Myocyte (in vitro differentiated cells): Measurements from ENCODE around the gene BLNK. TPM values are rescaled to one million over a fixed set of nuclear protein-coding genes. Genes with fewer than 3 reads are reported as not detected.
"Not testable (repeated sequence)": the region's sequence is repeated elsewhere in the genome, so short reads cannot be mapped to it uniquely, and the experiment has no call there.

ENCODE experiments used
- DNase-seq: peaks from one replicate; pipeline ENCODE4 v3.0.0-alpha.2; 2012; ENCODE audit warnings: low read depth
- total RNA-seq: library from RNA; depleted of rRNA; stranded (reverse); fragments of >200 nt; gene quantifications from 2 replicates; pipeline ENCODE4 v1.2.3, GENCODE V29; 2014

BLNK gene
- total RNA-seq, 1 donor from 2014 or later: 0.13 TPM

DNA sequence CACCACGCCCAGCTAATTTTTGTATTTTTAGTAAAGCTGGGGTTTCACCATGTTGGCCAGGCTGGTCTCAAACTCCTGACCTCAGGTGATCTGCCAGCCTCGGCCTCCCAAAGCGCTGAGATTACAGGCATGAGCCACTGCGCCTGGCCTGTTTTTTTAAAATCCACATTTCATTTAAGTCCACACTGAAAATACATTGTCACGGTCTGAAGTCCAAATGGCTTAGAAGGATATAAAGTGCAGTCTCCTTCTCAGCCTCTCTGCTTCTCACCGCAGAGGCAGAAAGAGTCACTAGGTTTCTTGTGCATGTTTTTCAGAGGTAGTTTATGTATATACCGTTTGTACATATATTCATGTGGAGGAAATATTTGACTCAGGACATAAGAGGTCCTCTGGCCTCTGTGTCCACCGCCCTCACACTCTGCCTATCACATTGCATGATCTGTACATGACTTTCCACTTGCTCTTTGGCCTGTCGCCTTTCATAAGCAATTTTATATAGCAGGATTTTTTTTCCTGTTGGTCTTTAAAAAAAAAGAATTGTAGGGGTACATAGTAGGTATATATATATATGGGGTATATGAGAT, 42.9 kb downstream of the BLNK start:
- no peak for DNase-seq

DNA sequence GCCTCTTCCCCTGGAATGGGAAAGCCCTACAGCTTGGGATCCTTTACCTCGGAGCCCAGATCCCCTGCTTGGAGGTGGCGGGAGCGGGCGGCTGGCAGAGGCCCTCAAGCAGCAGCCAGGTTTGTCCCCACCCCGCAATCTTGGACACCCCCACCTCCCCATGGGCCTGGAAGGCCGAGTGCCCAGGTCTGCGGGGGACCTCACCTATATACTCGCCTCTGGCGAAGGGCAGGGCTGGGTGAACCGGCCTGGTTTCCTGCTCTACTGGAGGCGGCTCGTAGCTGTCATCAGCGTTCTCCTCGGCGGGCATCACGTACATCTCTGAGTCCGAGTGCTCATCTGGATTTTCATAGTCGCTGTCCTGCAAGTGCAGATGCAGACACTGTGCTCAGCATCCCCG, 44.2 kb downstream of the BLNK start:
- no peak for DNase-seq

DNA sequence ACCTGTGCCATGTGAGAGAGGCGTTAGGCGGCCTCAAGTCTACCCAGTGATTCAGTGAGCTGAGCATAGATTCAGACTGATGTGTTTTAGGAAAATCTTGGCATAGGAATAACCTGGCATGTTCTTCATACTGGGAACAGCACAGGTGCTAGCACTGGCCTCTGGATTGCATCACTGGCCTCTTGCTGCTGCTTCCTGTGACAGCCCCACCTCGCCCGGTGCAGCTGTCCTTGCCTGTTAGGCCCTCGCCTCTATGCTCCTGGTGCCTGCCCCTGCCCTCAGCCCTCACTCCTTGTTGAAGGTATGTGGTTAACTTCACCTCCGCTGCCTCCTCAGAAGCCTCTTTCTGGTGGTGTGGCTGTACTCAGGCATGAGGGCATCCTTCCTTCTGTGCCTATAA, 46.2 kb downstream of the BLNK start:
- peak; percentile 27 for DNase-seq

DNA sequence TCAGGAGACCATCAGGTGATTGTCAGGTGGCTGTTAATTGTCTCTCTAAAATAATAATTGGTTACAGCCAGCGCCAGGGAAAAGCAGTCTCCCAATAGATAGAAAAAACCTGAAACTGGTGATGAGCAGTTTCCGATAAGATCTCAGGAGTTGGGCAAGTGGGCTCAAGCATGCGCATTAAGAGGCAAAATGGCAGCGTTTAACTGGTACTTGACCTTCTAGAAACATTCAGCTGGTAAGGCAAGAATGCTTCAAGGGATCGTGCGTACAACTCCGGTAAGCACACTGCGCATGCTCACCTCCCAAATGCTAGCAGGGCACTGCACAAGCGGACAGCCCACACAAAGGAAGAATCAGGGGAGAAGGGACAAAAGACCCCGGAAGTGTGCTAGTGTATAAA, 48.5 kb downstream of the BLNK start:
- no peak for DNase-seq

DNA sequence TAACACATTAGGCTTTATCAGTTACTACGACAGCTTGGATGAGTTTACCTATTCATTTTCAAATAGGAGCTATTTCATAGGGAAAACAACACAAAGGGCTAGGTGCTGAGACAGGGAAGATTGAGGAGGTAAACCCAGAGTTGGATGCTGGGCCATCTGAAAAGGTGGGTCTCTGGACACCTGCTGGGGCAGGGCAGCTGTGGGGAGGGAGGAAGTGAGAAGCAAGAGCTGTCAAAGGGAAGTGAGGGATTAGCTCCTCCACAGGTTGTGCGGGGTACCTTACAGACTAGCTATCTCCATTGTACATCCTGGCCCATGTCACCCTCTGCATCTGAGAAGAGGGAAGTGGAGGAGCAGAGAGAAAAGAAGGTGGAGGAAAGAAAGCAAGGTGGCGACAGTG, 48.9 kb downstream of the BLNK start:
- DNase-seq: no peak

DNA sequence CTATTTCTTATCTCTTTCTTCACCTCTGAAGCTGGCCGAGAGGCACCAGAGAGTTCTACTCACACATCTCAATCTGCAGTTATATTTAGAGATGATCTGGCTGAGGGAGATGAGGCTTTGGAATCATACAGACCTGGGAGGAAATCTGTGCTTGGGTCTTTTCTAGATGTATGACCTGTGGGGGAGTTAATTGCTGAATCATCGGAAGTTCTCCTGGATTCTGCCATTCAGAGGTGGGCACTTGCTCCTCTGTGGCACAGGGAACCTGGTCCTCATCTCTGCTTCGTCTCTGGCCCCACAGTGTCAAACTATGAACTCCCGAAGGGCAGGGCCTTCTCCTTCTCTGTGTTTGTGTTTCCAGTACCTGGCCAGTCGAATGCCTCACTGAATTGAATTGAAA, 52.5 kb downstream of the BLNK start:
- no peak for DNase-seq

DNA sequence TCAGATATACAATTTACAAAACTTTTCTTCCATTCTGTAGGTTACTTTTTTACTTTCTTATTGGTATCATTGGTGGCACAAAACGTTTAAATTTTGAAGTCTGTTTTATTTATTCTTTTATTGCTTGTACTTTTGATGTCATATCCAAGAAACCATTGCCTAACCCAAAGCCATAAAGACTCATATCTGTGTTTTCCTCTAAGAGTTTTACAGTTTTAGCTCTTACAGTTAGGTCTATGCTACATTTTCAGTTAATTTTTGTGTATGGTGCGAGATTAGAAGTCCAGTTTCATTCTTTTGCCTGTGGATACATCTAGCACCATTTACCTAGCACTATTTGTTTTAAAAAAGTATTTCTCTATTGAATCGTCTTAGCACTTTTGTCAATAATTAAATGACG, 53.7 kb downstream of the BLNK start:
- no peak for DNase-seq

DNA sequence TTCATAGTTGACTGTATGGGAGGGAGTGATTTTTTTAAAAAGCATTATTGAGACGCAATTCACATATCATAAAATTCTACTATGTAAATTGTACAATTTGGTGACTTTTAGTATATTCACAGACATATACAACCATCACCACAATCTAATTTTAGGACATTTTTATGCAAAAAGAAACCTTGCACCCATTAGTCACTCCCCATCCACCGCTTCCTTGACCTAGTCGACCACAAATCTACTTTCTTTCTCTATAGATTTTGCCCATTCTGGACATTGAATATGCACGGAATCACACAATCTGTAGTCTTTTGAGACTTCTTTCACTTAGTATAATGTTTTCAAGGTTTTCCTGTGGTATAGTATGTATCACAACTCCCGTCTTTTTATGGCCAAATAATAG, 54.6 kb downstream of the BLNK start:
- no peak for DNase-seq

DNA sequence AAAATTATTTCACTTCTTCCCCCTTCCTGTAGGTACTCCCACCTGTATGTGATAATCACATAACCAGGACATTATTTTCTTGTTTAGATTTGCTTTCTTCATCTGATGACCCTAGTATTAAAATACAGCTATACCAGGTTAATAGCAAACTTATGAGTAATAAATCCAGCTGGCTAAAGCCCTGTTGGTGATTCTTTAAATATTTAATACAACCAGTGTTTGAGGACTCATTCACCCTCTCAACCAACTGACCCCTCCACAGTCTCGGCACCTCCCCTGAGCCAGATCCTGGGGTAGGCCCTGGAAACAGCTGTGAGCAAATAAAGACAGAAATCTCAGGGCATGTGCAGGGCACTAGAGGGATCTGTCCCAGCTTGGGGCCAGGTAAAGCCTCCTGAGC, 58.5 kb downstream of the BLNK start:
- no peak for DNase-seq

DNA sequence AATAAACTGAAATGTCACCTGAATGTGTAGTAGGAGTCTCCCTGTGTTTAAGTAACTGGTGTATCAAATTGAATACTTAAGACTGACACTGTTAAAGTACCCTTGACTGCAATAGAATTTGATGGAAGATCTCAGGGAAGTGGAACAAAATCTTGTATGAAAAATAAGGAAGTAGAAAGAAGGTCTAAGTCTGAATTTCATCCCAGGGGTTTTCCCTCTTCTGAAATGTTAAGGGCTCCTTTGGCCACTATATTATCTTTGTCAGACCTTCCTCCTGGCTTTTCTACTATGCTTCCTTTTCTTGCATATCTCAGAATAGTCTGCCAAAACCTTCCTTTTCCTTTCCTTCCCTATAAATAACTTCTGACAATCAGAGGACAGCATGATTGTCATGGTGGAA, 59.6 kb downstream of the BLNK start:
- DNase-seq: no peak

DNA sequence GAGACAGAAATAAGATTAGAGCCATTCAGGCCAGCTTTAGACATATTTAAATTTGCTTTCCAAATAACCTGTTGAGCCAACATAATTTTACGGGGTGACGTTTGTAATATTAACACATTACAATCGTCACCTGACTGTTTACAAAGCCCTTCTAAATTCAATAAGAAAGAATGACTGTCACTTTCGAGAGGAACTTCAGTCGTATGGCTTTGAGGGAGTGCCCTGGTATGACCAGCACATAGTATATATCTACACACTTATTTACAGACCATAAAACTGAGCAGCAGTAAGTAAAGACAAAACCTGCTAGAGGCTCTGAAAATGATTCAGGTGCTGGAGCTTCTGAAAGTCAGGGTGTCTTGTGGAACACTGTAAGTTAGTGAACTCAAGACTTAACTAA, 62.4 kb downstream of the BLNK start:
- DNase-seq: no peak

DNA sequence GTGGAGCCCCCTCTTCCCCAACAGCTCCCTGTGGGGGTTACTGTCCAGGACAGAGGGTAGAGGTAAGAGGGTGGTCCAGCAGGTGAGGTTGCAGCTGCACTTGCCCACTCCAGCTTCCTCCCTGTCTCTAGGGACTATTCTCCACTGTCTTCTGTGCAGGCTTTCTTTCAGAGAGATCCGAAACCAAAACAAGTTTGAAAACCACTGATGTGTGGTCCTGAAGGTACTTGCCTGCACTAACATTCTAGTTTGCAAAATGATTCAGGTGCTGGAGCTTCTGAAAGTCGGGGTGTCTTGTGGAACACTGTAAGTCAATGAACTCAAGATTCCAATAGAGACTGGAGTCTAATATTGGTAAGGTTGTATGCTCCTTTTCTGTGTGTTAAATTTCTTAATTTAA, 63.1 kb downstream of the BLNK start:
- DNase-seq: no peak

DNA sequence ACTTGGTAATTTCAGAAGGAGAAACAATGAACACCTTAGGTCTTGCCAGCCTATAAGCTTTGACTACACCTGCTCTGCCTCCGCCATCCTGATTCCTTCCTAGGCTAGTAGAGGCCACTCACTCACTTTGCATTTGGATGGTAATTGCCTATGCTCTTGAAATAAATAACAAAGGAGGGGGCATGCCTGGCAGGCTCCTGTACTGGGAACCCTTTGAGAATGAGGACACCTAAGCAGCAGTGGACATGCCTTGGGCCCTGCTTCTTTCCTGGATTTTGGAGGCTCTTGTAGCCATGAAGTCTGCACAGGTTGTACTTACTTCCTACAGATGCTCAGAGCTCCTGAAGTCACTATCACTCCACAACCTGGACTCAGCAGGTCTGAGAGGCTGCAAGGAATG, 65.8 kb downstream of the BLNK start:
- no peak for DNase-seq

DNA sequence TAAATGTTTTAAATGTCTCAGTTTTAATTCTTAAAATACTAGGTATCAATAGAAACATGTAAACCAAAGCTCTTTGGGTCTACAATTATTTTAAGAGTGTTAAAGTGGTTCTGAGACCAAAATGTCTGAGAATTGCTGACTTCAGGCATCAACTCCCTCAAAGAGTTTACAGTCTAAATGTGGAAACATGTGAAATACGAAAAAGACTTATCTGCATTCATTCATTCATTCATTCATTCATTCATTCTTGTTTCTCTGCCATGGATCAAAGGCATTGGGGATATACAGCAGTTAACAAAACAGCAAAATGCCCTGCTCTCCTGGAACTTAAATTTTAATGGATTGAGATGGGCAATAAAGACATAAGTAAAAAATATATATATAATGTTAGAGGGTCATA, 69.8 kb downstream of the BLNK start:
- DNase-seq: no peak

DNA sequence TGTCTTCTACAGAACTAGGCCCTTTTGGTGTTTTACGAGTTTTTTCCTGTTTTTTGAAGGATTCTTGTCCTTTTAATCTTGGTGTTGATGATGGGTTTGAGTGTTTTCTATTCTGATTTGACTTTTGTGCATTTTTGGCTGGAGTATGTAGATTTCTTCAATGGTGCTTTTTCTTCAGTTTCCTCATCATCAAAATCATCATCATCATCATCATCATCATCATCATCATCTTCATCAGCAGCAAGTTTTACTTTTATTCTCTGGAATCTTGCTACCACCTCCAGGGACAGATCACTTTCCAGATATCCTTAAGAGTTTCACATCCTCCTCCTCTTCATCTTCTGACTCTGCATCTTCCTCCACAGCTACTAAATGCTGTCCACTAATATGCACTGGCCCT, 81.9 kb downstream of the BLNK start:
- DNase-seq: not testable (repeated sequence)

DNA sequence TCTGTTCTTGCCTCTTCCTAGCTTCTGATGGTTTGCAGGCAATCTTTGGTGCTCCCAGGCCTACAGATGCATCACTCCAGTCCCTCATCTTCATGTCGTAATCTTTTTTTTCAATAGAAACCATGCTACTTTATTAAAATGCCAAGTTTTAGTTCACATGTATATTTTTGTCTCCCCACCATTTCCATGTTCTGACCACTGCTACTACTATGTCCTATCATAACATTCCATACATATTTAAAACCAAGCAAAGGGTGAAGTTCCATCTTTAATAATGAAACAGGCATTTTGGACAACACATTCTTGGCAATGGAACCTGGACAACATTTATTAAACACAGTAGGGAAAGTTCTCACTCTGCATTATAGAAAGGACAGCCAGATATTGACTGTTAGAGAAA, 82.5 kb downstream of the BLNK start:
- no peak for DNase-seq

DNA sequence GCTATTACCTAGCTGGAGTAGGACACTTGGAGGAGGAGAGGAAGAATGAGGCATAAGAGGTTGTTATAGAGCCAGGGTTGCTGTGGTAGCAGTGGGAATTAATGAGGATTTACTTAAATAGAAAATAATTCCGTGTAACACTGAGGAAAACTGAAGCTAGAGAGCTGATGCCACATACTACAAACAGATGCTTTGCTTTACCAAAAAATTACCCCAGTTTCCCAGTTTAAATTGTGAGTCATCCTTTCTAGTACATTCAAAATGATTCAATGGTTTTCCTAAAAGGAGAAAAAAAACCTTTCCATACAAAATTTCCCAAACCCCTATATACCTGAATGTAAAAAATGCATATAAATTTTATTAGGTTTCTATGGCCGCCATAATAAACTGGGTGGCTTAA, 82.9 kb downstream of the BLNK start:
- DNase-seq: peak; percentile 11

DNA sequence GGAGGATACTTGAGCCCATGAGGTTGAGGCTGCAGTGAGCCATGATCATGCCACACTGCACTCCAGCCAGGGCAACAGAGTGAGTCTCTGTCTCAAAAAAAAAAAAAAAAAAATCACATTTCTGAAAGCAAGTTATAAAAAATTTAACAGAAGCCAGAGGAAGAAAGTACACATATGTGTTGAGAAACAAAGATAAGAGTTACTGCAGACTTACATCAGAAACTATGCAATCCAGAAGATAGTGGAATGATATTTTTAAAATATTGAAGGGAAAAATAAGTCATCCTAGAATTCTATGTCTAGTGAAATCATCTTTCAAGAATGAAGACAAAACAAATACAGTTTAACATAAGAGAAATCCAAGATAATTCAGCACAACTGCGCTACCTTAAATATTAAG, 94.4 kb downstream of the BLNK start:
- DNase-seq: no peak

DNA sequence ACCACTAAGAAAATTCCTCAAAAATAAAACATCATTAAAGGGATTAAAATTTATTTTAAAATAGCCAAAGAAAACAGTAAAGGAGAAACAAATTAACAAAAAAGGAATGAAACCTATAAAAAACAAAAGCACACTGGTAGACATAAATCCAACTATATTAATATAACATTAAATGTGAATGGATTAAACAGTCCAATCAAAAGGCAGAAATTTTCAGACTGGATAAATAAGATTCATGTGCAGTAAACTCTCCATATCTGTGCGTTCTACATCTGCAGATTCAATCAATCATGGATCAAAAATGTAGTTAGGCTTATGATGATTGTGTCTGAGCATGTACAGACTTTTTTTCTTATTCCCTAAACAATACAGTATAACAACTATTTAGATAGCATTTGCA, 98.7 kb downstream of the BLNK start:
- DNase-seq: no peak

DNA sequence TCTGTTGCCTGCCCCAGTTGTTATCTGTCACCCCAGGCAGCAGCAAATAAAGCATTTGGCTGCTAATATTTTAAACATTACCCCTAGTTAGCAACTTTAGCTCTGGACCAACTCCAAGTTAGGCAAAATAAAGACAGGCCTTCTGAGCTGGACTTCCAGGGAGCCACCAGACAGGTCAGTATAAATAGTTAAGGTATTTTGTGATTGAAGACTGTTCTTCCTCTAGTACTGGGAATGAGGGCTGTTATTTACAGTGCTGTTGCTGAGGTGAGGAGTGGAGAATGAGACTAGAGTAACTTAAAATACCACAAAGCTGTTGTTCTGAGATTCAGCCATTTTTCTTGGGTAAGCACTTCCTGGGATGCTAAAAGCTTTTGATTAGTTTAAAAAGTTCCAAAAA, 101.1 kb downstream of the BLNK start:
- DNase-seq: no peak

DNA sequence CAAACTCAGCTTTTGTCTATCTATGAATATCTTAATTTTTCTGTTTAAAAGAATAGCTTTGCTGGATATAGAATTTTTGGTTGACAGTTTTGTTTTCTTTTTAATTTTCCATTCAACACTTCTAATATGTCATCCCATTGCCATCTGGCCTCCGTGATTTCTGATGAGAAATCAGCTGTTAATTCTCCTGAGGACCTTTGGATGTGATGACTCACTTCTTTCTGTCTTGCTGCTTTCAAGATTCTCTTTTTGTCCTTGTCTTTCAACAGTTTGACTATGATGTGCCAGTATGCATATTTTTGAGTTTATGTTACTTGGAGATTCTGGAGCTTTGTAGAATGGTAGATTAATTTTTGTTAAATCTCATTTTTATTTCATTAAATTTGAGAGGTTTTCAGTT, 102.8 kb downstream of the BLNK start:
- peak; percentile 2 for DNase-seq

DNA sequence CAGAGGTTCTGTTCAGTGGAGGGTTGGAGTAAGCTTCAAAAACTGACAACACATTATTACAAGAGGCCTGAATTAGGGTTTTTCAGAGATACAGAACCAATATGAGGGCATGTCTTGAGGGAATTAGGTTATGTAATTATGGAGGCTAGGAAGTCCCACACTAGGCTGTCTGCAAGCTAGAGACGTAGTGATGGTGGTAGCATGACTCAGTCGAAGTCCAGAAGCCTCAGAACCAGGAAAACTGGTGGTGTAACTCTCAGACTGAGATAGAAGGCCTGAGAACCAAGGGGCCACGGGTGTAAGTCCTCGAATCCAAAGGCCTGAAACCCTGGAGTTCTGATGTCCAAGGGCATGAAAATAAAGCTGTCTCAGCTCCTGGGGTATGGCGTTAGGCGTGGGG, 105.6 kb downstream of the BLNK start:
- DNase-seq: no peak

DNA sequence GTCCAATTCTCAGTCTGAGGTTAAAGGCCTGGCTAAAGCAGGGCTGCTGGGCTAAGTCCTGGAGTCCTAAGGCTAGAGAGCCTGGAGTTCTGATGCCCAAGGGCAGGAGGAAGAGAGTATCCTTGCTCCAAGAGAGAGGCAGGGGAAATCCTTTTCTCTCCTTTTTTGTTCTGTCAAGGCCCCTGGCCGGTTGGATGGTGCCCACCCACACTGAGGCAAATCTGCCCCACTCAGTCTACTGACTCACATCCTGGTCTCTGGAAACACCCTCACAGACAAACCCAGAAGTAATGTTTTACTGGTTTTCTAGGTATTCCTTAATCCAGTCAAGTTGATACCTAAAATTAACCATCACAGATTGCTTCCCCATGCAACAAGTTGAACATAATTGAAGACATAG, 118.3 kb downstream of the BLNK start:
- no peak for DNase-seq

DNA sequence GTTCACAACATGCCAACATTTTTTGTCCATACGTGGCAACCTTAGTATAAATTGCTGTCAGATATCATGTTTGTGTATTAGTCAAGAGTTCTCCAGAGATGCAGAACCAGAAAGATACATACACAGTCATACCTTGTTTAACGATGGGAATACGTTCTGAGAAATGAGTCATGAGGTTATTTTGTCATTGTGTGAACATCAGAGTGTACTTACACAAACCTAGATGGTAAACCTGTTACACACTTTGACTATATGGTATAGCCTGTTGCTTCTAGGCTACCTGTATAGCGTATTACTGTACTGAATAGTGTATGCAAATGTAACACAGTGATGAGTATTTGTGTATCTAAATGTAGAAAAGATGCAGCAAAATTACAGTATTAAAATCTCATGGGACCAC, 118.9 kb downstream of the BLNK start:
- no peak for DNase-seq
